Keratinocyte (primary cell): ENCODE measurements around the gene RNASE12.

Experiments used
- CTCF ChIP-seq, 3 experiments: IDR thresholded peaks in 1 of 3; conservative IDR thresholded peaks in 1 of 3; optimal IDR thresholded peaks in 1 of 3; 2 replicates in 2 of 3; 3 replicates in 1 of 3; pipeline versions ENCODE3 to v1.5.1; 2011; ENCODE audit warnings: low read length in 3 of 3, mild to moderate bottlenecking in 3 of 3, moderate library complexity in 2 of 3, control low read depth in 1 of 3, inconsistent platforms in 1 of 3; ENCODE audit not compliant: insufficient read depth in 2 of 3; ENCODE audit errors: extremely low read depth in 1 of 3
- EZH2 ChIP-seq: IDR thresholded peaks from one replicate; pipeline ENCODE4 v1.6.1; 2012; ENCODE audit warnings: inconsistent platforms, mild to moderate bottlenecking, low read length, moderate library complexity

GRCh38 chr14:20583908-20584307, 7.3 kb downstream of the RNASE12 start:
- TF ChIP-seq CTCF (optimal IDR thresholded peaks at IDR 0.05 in 1 of 3, IDR thresholded peaks at IDR 0.05 in 1 of 3, conservative IDR thresholded peaks at IDR 0.05 in 1 of 3; ENCODE audit: extremely low read depth in 1 of 3, insufficient read depth in 2 of 3, low read length in 3 of 3) (no peak), EZH2 (no peak)
